Panc1 (cell line): Measurements from ENCODE around the gene COQ2. TPM values are rescaled to one million over a fixed set of nuclear protein-coding genes. Genes with fewer than 3 reads are reported as not detected.

Source experiments
- ATAC-seq: fragments of 200-7000 bp; cut with Tn5 transposase; 2 replicates; pipeline ENCODE4 v1.9.1; 2020; ENCODE audit warnings: mild to moderate bottlenecking, moderate library complexity
- BruUV-seq: library from RNA; stranded (reverse); fragments of 400-500 nt; replicated peaks from 2 replicates; lab custom pipeline; 2021; lab: Mats Ljungman, UMichigan
- CTCF ChIA-PET: fragments of 300-600 bp; sonication (Branson Sonifier 250); formaldehyde crosslinking; loops from one replicate; lab custom pipeline; 2022; ENCODE audit warnings: antibody characterized with exemption; lab: Charles Lee
- POLR2A ChIA-PET: fragments of 300-600 bp; sonication (Branson Sonifier 250); formaldehyde crosslinking; loops from one replicate; lab custom pipeline; 2022; ENCODE audit warnings: antibody characterized with exemption; lab: Charles Lee
- DNase-seq: peaks from one replicate; pipeline ENCODE4 v3.0.0-alpha.2; 2010; ENCODE audit warnings: low read depth, low spot score
- H3K27ac ChIP-seq: 2 replicates; pipeline ENCODE4 v1.5.1; 2011; ENCODE audit warnings: mild to moderate bottlenecking, low read length, inconsistent platforms
- H3K27me3 ChIP-seq: fragments of 200-500 bp; sonication (Bioruptor generic); 2 replicates; pipeline ENCODE4 v1.6.0; 2014; ENCODE audit warnings: low read length, inconsistent platforms; ENCODE audit not compliant: control insufficient read depth, insufficient read depth
- H3K36me3 ChIP-seq: fragments of 200-500 bp; sonication (Bioruptor generic); 2 replicates; pipeline ENCODE4 v1.5.1; 2014; ENCODE audit warnings: inconsistent platforms, mild to moderate bottlenecking, low read length, moderate library complexity; ENCODE audit not compliant: control insufficient read depth, insufficient read depth
- H3K4me1 ChIP-seq: 2 replicates; pipeline ENCODE4 v1.5.1; 2011; ENCODE audit warnings: inconsistent platforms, mild to moderate bottlenecking, low read length, moderate library complexity; ENCODE audit not compliant: control insufficient read depth, insufficient read depth
- H3K4me3 ChIP-seq, 2 experiments: 2 replicates each; pipeline ENCODE4 v1.5.1; 2011 to 2012; ENCODE audit warnings: low read depth in 2 of 2, low read length in 2 of 2, mild to moderate bottlenecking in 2 of 2, inconsistent platforms in 1 of 2, moderate library complexity in 1 of 2
- H3K9me3 ChIP-seq: fragments of 200-500 bp; sonication (Bioruptor generic); 2 replicates; pipeline ENCODE4 v1.5.1; 2014; ENCODE audit warnings: low read depth, mild to moderate bottlenecking, inconsistent platforms, low read length, moderate library complexity; ENCODE audit not compliant: control insufficient read depth, insufficient read depth
- POLR2AphosphoS5 ChIP-seq: IDR thresholded peaks from 2 replicates; pipeline ENCODE4 v1.6.1; 2012; ENCODE audit warnings: mild to moderate bottlenecking, low read depth, low read length, moderate library complexity
- SIN3A ChIP-seq: IDR thresholded peaks from 2 replicates; pipeline ENCODE4 v1.6.1; 2012; ENCODE audit warnings: low read depth, mild to moderate bottlenecking, low read length, moderate library complexity, borderline replicate concordance; ENCODE audit not compliant: insufficient read depth
- TCF7L2 ChIP-seq: IDR thresholded peaks from 2 replicates; pipeline ENCODE4 v1.6.1; 2011; ENCODE audit warnings: mild to moderate bottlenecking, low read depth, low read length, inconsistent platforms
- in situ Hi-C: cut with HindIII; loops from 2 replicates; pipeline ENCODE4 v1.10.0; 2016; ENCODE audit warnings: low sequenced_read_pairs, low pct_unique_long_range_greater_than_20kb
- intact Hi-C: fragments of 100-400 bp; cut with micrococcal nuclease; formaldehyde crosslinking; loops from one replicate; pipeline ENCODE4 v1.10.0; 2022; ENCODE audit not compliant: unreplicated experiment
- total RNA-seq: library from RNA; stranded (reverse); gene quantifications from one replicate; pipeline ENCODE4 v1.2.1, GENCODE V29; 2021; ENCODE audit not compliant: unreplicated experiment
- TF ChIP-seq, protein P1 (sequence below), 2 experiments: IDR thresholded peaks; 2 replicates each; pipeline ENCODE4 v1.6.1; 2011 to 2012; ENCODE audit warnings: low read depth in 2 of 2, control low read depth in 1 of 2, low read length in 1 of 2, mild to moderate bottlenecking in 1 of 2, moderate library complexity in 1 of 2; ENCODE audit not compliant: insufficient read depth in 1 of 2
- TF ChIP-seq, protein P2 (sequence below): fragments of 450-650 bp; IDR thresholded peaks from 2 replicates; pipeline ENCODE4 v1.5.1; 2017; ENCODE audit warnings: mild to moderate bottlenecking

The COQ2 gene
- total RNA-seq, 1 experiment from 2014 or later = 28.1 TPM

DNA sequence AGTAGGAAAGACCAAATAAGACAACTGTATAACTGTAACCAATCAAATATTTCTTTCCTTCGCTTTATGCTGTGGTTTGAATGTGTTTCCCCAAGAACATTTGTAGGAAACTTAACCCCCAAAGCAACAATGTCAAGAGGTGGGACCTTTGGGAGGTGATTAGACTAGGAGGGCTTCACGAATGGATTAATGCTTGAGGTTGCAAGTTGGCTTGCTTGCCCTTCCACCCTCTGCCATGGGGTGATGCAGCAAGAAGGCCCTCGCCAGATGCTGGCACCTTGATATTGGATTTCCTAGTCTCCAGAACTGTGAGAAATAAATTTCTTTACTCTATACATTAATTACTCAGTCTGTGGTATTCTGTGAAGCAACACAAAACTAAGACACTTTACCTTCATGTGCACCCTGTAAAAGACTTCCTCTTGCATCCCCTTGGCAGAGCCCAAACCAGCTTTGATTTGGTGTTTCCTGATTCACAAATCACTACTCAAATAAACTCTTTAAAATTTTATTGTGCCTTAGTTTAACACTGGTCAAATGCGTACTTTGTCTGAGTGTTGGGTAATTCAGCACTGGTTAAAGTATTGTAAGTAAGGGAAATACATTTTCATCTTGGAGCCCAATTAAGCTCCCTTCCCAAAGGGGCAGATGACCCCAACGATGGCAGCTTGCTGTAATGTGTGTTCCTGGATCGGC lies 59.9 kb downstream of the COQ2 start:
- TF ChIP-seq, protein P1, sequence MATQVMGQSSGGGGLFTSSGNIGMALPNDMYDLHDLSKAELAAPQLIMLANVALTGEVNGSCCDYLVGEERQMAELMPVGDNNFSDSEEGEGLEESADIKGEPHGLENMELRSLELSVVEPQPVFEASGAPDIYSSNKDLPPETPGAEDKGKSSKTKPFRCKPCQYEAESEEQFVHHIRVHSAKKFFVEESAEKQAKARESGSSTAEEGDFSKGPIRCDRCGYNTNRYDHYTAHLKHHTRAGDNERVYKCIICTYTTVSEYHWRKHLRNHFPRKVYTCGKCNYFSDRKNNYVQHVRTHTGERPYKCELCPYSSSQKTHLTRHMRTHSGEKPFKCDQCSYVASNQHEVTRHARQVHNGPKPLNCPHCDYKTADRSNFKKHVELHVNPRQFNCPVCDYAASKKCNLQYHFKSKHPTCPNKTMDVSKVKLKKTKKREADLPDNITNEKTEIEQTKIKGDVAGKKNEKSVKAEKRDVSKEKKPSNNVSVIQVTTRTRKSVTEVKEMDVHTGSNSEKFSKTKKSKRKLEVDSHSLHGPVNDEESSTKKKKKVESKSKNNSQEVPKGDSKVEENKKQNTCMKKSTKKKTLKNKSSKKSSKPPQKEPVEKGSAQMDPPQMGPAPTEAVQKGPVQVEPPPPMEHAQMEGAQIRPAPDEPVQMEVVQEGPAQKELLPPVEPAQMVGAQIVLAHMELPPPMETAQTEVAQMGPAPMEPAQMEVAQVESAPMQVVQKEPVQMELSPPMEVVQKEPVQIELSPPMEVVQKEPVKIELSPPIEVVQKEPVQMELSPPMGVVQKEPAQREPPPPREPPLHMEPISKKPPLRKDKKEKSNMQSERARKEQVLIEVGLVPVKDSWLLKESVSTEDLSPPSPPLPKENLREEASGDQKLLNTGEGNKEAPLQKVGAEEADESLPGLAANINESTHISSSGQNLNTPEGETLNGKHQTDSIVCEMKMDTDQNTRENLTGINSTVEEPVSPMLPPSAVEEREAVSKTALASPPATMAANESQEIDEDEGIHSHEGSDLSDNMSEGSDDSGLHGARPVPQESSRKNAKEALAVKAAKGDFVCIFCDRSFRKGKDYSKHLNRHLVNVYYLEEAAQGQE (IDR thresholded peaks at IDR 0.05; ENCODE audit: insufficient read depth in 1 of 2, low read depth in 2 of 2, low read length in 1 of 2) = no peak
- TF ChIP-seq, protein P2, sequence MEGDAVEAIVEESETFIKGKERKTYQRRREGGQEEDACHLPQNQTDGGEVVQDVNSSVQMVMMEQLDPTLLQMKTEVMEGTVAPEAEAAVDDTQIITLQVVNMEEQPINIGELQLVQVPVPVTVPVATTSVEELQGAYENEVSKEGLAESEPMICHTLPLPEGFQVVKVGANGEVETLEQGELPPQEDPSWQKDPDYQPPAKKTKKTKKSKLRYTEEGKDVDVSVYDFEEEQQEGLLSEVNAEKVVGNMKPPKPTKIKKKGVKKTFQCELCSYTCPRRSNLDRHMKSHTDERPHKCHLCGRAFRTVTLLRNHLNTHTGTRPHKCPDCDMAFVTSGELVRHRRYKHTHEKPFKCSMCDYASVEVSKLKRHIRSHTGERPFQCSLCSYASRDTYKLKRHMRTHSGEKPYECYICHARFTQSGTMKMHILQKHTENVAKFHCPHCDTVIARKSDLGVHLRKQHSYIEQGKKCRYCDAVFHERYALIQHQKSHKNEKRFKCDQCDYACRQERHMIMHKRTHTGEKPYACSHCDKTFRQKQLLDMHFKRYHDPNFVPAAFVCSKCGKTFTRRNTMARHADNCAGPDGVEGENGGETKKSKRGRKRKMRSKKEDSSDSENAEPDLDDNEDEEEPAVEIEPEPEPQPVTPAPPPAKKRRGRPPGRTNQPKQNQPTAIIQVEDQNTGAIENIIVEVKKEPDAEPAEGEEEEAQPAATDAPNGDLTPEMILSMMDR = no peak
- no peak for TF ChIP-seq SIN3A
- no peak for TF ChIP-seq TCF7L2
- TF ChIP-seq POLR2AphosphoS5 = no peak
- ChIA-PET CTCF (no interaction called here), POLR2A (no interaction called here)
- no peaks in the 10 kb centered on the region for H3K36me3 ChIP-seq
- H3K4me3 ChIP-seq = no peak overlapping the region
- no TSS peak for BruUV-seq
- H3K4me1 ChIP-seq = no peaks in the 10 kb centered on the region; the same call in 1 of the 2 replicates
- intact Hi-C loops (no loop called here), in situ Hi-C loops (no loop called here)
- no peaks in the 10 kb centered on the region for H3K9me3 ChIP-seq
- H3K27ac ChIP-seq = no peak overlapping the region; the same call in 1 of the 2 replicates
- DNase-seq = no peak
- no peaks in the 10 kb centered on the region for H3K27me3 ChIP-seq
- ATAC-seq = no peak

DNA sequence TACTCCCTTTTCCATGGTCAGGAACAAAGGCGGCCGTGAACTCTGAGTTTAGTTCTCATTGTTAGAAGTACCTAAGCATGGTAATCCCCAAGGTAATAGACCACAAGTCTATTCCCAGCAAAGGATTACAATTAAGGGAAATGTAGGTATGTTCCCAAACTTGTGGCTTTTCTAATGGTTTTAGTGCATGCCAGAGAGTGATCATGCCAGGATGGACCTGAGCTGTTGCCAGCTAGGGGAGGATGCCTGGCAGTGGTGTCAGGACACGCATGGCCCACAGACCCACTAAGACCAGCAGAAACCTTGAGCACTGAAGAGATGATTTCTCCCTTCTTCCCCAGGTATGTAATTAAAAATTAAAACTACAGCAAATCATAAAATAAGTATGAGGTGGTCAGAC lies 60.8 kb downstream of the COQ2 start:
- in situ Hi-C loops = no loop called here
- ChIA-PET CTCF (no interaction called here), POLR2A (no interaction called here)
- TF ChIP-seq TCF7L2 = no peak
- TF ChIP-seq, protein P2 = no peak
- TF ChIP-seq POLR2AphosphoS5 = no peak
- Histone ChIP-seq H3K9me3 (no peaks in the 10 kb centered on the region), H3K36me3 (no peaks in the 10 kb centered on the region), H3K27ac (no peak overlapping the region), H3K4me3 (no peak overlapping the region), H3K27me3 (no peaks in the 10 kb centered on the region), H3K4me1 (no peaks in the 10 kb centered on the region; the same call in 1 of the 2 replicates)
- intact Hi-C loops = no loop called here
- DNase-seq (no peak), ATAC-seq (no peak)
- BruUV-seq = no TSS peak
